ENCODE data around the gene TCF20. TPM values are rescaled to one million over a fixed set of nuclear protein-coding genes. Genes with fewer than 3 reads are reported as not detected.

The TCF20 gene
- polyA plus RNA-seq, 1 of the 3 experiments (the other 2 are of a cell fraction) = 8.5 TPM

DNA sequence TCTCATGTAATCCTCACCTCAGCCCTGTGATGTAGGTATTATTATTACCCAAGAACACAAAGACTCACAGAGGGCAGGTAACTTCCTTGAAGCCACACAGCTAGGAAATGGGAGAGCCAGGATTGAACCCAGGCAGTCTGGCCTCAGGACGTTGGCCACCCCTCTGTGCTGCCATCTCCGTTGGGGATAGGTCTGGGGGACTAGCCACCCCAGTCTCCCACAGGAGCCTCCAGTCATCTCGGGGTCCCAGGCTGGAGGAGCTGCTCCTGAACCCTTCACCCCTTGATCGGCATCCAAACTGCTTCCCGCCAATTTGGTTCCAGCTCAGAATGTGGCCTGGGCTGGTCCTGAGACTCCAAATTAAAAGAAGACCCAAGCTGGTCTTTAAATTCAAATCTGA is 10.4 kb upstream of the TCF20 start:
- Histone ChIP-seq H2AFZ (ENCODE audit: low read depth) (no peak overlapping the region), H3K36me3 (replicated peaks in 1 of 2; ENCODE audit: control insufficient read depth in 1 of 2, insufficient read depth in 2 of 2, low read length in 1 of 2) (no peaks in the 10 kb centered on the region), H3K27ac (ENCODE audit: low read depth in 2 of 2, low read length in 1 of 2) (no peak overlapping the region), H3F3A (replicated peaks; ENCODE audit: insufficient read depth) (no peaks in the 10 kb centered on the region), H4K20me1 (ENCODE audit: insufficient read depth) (no peaks in the 10 kb centered on the region), H3K27me3 (ENCODE audit: insufficient read depth) (no peaks in the 10 kb centered on the region), H3K9me3 (no peaks in the 10 kb centered on the region), H3K4me1 (ENCODE audit: control insufficient read depth in 1 of 2, insufficient read depth in 2 of 2, low read depth in 1 of 2, low read length in 1 of 2) (no peaks in the 10 kb centered on the region; a peak in 1 of 4 replicates), H3K9me2 (no peaks in the 10 kb centered on the region), H3K9ac (no peak overlapping the region), H3K79me2 (ENCODE audit: insufficient read depth) (no peaks in the 10 kb centered on the region), H3K4me2 (no peak overlapping the region), H3K4me3 (ENCODE audit: low read depth in 2 of 2, low read length in 1 of 2) (no peak overlapping the region)
- DNase-seq = no peak
- ChIA-PET CTCF (no interaction called here), POLR2A (no interaction called here)
- TF ChIP-seq JUND (IDR thresholded peaks at IDR 0.05) (no peak), GATA2 (CRISPR knock-in tag; IDR thresholded peaks at IDR 0.05) (no peak), EZH2phosphoT487 (IDR thresholded peaks at IDR 0.05; ENCODE audit: borderline replicate concordance, low read depth) (no peak), YY1 (IDR thresholded peaks at IDR 0.05; ENCODE audit: low read depth) (no peak), TAF1 (IDR thresholded peaks at IDR 0.05; ENCODE audit: borderline replicate concordance, low read depth, low read length) (no peak), NFIC (IDR thresholded peaks at IDR 0.05; ENCODE audit: borderline replicate concordance) (no peak), RAD21 (IDR thresholded peaks at IDR 0.05; ENCODE audit: low read length) (no peak), RXRA (IDR thresholded peaks at IDR 0.05; ENCODE audit: borderline replicate concordance, low read depth) (no peak), FOSL2 (IDR thresholded peaks at IDR 0.05; ENCODE audit: borderline replicate concordance, low read depth) (no peak), MEF2A (IDR thresholded peaks at IDR 0.05; ENCODE audit: borderline replicate concordance, low read depth) (no peak), MXI1 (IDR thresholded peaks at IDR 0.05; ENCODE audit: low read depth, low read length) (no peak)
- TF ChIP-seq, protein P1, sequence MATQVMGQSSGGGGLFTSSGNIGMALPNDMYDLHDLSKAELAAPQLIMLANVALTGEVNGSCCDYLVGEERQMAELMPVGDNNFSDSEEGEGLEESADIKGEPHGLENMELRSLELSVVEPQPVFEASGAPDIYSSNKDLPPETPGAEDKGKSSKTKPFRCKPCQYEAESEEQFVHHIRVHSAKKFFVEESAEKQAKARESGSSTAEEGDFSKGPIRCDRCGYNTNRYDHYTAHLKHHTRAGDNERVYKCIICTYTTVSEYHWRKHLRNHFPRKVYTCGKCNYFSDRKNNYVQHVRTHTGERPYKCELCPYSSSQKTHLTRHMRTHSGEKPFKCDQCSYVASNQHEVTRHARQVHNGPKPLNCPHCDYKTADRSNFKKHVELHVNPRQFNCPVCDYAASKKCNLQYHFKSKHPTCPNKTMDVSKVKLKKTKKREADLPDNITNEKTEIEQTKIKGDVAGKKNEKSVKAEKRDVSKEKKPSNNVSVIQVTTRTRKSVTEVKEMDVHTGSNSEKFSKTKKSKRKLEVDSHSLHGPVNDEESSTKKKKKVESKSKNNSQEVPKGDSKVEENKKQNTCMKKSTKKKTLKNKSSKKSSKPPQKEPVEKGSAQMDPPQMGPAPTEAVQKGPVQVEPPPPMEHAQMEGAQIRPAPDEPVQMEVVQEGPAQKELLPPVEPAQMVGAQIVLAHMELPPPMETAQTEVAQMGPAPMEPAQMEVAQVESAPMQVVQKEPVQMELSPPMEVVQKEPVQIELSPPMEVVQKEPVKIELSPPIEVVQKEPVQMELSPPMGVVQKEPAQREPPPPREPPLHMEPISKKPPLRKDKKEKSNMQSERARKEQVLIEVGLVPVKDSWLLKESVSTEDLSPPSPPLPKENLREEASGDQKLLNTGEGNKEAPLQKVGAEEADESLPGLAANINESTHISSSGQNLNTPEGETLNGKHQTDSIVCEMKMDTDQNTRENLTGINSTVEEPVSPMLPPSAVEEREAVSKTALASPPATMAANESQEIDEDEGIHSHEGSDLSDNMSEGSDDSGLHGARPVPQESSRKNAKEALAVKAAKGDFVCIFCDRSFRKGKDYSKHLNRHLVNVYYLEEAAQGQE (IDR thresholded peaks at IDR 0.05; ENCODE audit: low read depth, low read length) = no peak
- TF ChIP-seq, protein P2, sequence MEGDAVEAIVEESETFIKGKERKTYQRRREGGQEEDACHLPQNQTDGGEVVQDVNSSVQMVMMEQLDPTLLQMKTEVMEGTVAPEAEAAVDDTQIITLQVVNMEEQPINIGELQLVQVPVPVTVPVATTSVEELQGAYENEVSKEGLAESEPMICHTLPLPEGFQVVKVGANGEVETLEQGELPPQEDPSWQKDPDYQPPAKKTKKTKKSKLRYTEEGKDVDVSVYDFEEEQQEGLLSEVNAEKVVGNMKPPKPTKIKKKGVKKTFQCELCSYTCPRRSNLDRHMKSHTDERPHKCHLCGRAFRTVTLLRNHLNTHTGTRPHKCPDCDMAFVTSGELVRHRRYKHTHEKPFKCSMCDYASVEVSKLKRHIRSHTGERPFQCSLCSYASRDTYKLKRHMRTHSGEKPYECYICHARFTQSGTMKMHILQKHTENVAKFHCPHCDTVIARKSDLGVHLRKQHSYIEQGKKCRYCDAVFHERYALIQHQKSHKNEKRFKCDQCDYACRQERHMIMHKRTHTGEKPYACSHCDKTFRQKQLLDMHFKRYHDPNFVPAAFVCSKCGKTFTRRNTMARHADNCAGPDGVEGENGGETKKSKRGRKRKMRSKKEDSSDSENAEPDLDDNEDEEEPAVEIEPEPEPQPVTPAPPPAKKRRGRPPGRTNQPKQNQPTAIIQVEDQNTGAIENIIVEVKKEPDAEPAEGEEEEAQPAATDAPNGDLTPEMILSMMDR (IDR thresholded peaks at IDR 0.05) = no peak
- no CpG with 5 or more reads among the region's 5 CpGs for WGBS (ENCODE audit: low lambda C conversion rate)

DNA sequence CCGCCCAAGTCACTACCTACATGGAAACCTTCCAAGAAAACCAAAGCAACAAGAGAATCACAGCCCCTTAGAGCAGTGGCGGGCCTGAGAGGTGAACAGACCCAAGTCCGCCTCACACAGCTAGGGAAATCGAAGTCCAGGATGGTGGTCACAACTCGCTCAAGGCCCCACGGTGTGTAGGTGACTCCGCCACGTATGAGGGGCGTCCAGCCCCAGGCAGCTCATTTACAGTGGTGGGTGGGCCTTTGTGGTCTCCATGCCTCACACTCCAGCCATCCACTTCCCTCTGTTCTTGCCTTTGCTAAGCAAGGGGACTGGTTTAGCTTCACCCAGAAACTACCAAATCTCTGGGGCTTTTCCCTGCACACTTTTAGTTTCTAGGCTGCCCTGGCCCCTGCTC is 9.7 kb upstream of the TCF20 start:
- Histone ChIP-seq H3K9me2 (no peaks in the 10 kb centered on the region), H3K9ac (no peak overlapping the region), H3K4me1 (ENCODE audit: control insufficient read depth in 1 of 2, insufficient read depth in 2 of 2, low read depth in 1 of 2, low read length in 1 of 2) (no peaks in the 10 kb centered on the region; a peak in 1 of 4 replicates), H3K9me3 (no peaks in the 10 kb centered on the region), H3K27ac (ENCODE audit: low read depth in 2 of 2, low read length in 1 of 2) (no peak overlapping the region), H3K4me2 (no peak overlapping the region), H4K20me1 (ENCODE audit: insufficient read depth) (no peaks in the 10 kb centered on the region), H3K79me2 (ENCODE audit: insufficient read depth) (no peaks in the 10 kb centered on the region), H3K36me3 (replicated peaks in 1 of 2; ENCODE audit: control insufficient read depth in 1 of 2, insufficient read depth in 2 of 2, low read length in 1 of 2) (no peaks in the 10 kb centered on the region), H3K27me3 (ENCODE audit: insufficient read depth) (no peaks in the 10 kb centered on the region), H3F3A (replicated peaks; ENCODE audit: insufficient read depth) (no peaks in the 10 kb centered on the region), H3K4me3 (ENCODE audit: low read depth in 2 of 2, low read length in 1 of 2) (no peak overlapping the region), H2AFZ (ENCODE audit: low read depth) (no peak overlapping the region)
- CTCF ChIA-PET = interaction anchor here (1.0 to 1.3 kb wide), 3 partner anchors 111 to 189 kb away, joined by 3 read pairs; no protein-coding TSS in a partner anchor
- WGBS (ENCODE audit: low lambda C conversion rate) = 100% methylated on average over 2 of the region's 9 CpGs
- TF ChIP-seq ELF1 (IDR thresholded peaks at IDR 0.05) (no peak), SMC3 (IDR thresholded peaks at IDR 0.05; ENCODE audit: low read depth, low read length) (no peak), RXRA (IDR thresholded peaks at IDR 0.05; ENCODE audit: borderline replicate concordance, low read depth) (no peak), POLR2AphosphoS5 (IDR thresholded peaks at IDR 0.05; ENCODE audit: low read depth, low read length) (no peak), JUND (IDR thresholded peaks at IDR 0.05) (no peak), EP300 (IDR thresholded peaks at IDR 0.05; ENCODE audit: borderline replicate concordance in 1 of 2, low read depth in 1 of 2, low read length in 1 of 2) (no peak)
- TF ChIP-seq, protein P3, sequence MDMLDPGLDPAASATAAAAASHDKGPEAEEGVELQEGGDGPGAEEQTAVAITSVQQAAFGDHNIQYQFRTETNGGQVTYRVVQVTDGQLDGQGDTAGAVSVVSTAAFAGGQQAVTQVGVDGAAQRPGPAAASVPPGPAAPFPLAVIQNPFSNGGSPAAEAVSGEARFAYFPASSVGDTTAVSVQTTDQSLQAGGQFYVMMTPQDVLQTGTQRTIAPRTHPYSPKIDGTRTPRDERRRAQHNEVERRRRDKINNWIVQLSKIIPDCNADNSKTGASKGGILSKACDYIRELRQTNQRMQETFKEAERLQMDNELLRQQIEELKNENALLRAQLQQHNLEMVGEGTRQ (IDR thresholded peaks at IDR 0.05; ENCODE audit: borderline replicate concordance, low read depth, low read length) = no peak
- POLR2A ChIA-PET = no interaction called here
- DNase-seq = no peak

Data from SK-N-SH (cell line).